ENCODE data around the gene FOXI2. TPM values are rescaled to one million over a fixed set of nuclear protein-coding genes. Genes with fewer than 3 reads are reported as not detected.

FOXI2 gene
- total RNA-seq, 2 experiments from 2014 or later: not detected

DNA sequence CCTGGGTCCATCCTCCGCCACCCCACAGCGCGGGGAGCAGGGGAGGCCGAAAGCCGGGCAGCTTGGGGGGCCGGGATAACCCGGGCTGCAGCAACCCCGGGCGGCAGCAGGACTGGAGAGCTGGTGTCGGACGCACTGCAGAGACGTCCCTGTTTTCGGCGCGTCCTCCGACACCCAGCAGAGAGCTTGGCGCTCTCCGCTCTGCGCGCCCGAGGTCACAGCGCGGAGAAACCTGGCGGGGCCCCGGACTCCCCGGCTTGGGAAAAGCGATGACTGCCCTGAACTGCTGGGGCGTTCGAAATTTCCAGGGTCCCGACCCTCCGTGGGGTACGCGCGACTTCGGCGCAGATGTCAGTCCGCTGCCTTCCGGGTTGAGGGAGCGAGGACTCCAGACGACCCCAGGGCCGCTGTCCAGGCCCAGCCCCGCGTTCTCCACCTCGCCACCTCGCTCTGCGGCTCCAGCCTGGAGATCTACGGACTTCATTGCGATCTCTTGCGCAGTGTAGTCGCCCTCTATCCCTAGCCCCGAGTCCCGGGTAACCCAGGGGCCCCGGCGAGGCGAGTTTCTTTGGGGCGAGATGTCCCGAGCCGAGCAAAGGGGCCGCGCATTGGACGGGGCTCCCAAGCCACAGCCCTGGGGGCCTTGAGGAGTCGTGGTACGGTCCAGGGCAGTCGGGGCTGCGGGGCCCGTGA is 617 bp upstream of the FOXI2 start:
- peaks cover 42% of the 10 kb centered on the region for H3K27me3 Mint-ChIP-seq
- ChIA-PET CTCF (no interaction called here), POLR2A (no interaction called here)
- H3K4me3 Mint-ChIP-seq: no peak overlapping the region
- H3K27ac Mint-ChIP-seq: no peak overlapping the region
- no peak for DNase-seq
- TF ChIP-seq, protein P1, sequence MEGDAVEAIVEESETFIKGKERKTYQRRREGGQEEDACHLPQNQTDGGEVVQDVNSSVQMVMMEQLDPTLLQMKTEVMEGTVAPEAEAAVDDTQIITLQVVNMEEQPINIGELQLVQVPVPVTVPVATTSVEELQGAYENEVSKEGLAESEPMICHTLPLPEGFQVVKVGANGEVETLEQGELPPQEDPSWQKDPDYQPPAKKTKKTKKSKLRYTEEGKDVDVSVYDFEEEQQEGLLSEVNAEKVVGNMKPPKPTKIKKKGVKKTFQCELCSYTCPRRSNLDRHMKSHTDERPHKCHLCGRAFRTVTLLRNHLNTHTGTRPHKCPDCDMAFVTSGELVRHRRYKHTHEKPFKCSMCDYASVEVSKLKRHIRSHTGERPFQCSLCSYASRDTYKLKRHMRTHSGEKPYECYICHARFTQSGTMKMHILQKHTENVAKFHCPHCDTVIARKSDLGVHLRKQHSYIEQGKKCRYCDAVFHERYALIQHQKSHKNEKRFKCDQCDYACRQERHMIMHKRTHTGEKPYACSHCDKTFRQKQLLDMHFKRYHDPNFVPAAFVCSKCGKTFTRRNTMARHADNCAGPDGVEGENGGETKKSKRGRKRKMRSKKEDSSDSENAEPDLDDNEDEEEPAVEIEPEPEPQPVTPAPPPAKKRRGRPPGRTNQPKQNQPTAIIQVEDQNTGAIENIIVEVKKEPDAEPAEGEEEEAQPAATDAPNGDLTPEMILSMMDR (IDR thresholded peaks at IDR 0.05): no peak
- ATAC-seq (ENCODE audit: poor library complexity): no peak
- peaks cover 0 to 36% of the 10 kb centered on the region in 2 experiments for H3K9me3 ChIP-seq (ENCODE audit: control insufficient read depth in 1 of 2, insufficient read depth in 1 of 2, low read length in 2 of 2)
- peaks cover 33 to 53% of the 10 kb centered on the region in 2 experiments for H3K27me3 ChIP-seq (ENCODE audit: control insufficient read depth in 1 of 2, insufficient read depth in 2 of 2, low read length in 2 of 2)
- H3K36me3 Mint-ChIP-seq (ENCODE audit: low read depth): no peaks in the 10 kb centered on the region
- H3K4me1 Mint-ChIP-seq (ENCODE audit: low read depth): no peaks in the 10 kb centered on the region
- no peak overlapping the region for H3K4me3 ChIP-seq (ENCODE audit: low read length)
- no peak overlapping the region for H3K27ac ChIP-seq (ENCODE audit: low read depth in 1 of 2, low read length in 2 of 2)
- intact Hi-C loops (cut with DNase I, micrococcal nuclease): no loop called here
- no peaks in the 10 kb centered on the region for H3K9me3 Mint-ChIP-seq
- H3K4me1 ChIP-seq (ENCODE audit: insufficient read depth, low read length): no peaks in the 10 kb centered on the region
- no peaks in the 10 kb centered on the region for H3K36me3 ChIP-seq (ENCODE audit: insufficient read depth, low read length)

DNA sequence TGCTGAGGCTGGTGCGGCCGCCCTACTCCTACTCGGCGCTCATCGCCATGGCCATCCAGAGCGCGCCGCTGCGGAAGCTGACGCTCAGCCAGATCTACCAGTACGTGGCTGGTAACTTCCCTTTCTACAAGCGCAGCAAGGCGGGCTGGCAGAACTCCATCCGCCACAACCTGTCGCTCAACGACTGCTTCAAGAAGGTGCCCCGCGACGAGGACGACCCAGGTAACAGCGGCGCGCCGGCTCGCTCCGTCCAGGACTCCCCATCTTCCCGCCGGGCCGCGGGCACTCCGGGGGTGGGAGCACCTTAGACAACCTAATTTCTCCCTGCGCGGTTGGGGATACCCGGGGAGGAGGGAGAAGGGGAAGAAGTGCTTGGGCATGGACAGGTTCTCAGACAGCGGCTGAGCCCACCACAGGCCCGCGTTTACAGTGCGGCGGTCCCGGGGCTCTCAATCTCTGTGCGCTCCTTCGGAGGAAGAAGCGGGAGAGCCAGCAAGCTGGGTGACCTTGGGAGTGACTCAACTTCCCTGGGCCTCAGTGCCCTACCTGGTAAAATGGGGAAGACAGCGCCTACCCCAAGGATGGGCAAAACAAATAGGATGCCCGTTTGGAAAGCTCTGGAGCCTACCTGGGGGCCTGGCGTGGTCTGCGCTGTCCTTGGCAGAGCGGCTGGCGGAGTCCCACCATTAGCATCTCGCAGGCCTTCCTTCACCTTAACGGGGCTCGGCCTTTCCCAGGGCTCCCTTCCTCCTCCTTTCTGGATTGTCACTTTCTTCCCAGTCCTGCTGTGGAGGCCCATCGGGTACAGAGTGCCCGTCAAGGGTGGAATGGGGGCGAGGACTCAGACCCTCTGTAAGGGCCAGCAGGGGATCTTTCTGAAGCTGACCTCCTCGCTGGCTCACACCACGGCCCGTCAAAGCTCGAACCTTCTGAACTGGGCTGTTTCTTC is 852 bp downstream of the FOXI2 start:
- H3K36me3 Mint-ChIP-seq (ENCODE audit: low read depth): no peaks in the 10 kb centered on the region
- H3K4me1 Mint-ChIP-seq (ENCODE audit: low read depth): no peaks in the 10 kb centered on the region
- no peak for ATAC-seq (ENCODE audit: poor library complexity)
- H3K9me3 Mint-ChIP-seq: no peaks in the 10 kb centered on the region
- no peak overlapping the region for H3K4me3 Mint-ChIP-seq
- H3K27ac ChIP-seq (ENCODE audit: low read depth in 1 of 2, low read length in 2 of 2): no peak overlapping the region
- CTCF ChIA-PET: no interaction called here
- peaks cover 41% of the 10 kb centered on the region for H3K27me3 Mint-ChIP-seq
- intact Hi-C loops (cut with DNase I, micrococcal nuclease): no loop called here
- TF ChIP-seq, protein P1 (IDR thresholded peaks at IDR 0.05): no peak
- no peak overlapping the region for H3K4me3 ChIP-seq (ENCODE audit: low read length)
- no peak for DNase-seq
- H3K27ac Mint-ChIP-seq: no peak overlapping the region
- no peaks in the 10 kb centered on the region for H3K36me3 ChIP-seq (ENCODE audit: insufficient read depth, low read length)
- POLR2A ChIA-PET: no interaction called here
- peaks cover 33 to 51% of the 10 kb centered on the region in 2 experiments for H3K27me3 ChIP-seq (ENCODE audit: control insufficient read depth in 1 of 2, insufficient read depth in 2 of 2, low read length in 2 of 2)
- H3K4me1 ChIP-seq (ENCODE audit: insufficient read depth, low read length): no peaks in the 10 kb centered on the region
- H3K9me3 ChIP-seq (ENCODE audit: control insufficient read depth in 1 of 2, insufficient read depth in 1 of 2, low read length in 2 of 2): peaks cover 0 to 36% of the 10 kb centered on the region in 2 experiments

DNA sequence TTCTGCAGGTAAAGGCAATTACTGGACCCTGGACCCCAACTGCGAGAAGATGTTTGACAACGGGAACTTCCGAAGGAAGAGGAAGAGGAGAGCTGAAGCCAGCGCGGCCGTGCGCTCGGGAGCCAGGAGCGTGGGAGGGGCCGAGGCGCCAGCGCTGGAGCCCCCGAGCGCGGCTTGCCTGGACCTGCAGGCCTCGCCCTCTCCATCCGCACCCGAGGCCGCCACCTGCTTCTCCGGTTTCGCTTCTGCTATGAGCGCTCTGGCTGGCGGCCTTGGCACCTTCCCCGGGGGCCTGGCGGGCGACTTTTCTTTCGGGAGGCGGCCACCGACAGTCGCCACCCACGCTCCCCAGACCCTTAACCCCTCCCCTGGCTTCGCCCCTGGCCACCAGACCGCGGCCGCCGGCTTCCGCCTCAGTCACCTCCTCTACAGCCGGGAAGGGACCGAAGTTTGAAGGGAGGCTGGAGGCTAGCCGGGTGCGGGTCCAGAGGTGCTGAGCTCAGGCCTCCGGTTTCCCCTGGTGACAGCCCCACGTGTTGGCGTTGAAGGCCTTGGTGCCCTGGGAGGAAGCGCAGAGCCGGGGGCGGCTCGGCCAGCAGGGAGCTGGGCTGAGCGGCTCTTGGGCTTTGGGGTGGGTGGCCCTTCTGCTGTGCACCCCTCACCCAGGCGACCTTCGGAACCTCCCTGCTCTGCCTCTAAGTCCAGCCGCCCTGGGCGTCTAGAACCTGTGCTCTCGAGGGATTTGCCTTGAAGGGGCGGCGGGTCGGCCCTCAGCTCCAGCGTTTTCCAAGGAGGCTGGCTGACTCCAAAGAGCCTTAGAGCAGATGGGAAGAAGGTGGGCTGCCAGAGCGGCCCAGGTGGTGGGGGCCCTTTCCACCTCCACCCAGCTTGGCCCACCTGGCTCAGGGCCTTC is 1.8 kb downstream of the FOXI2 start:
- intact Hi-C loops (cut with DNase I, micrococcal nuclease): no loop called here
- ChIA-PET POLR2A (no interaction called here), CTCF (no interaction called here)
- DNase-seq: no peak
- Histone ChIP-seq H3K27ac (ENCODE audit: low read depth in 1 of 2, low read length in 2 of 2) (no peak overlapping the region), H3K9me3 (ENCODE audit: control insufficient read depth in 1 of 2, insufficient read depth in 1 of 2, low read length in 2 of 2) (peaks cover 0 to 36% of the 10 kb centered on the region in 2 experiments), H3K36me3 (ENCODE audit: insufficient read depth, low read length) (no peaks in the 10 kb centered on the region), H3K4me3 (ENCODE audit: low read length) (no peak overlapping the region), H3K27me3 (ENCODE audit: control insufficient read depth in 1 of 2, insufficient read depth in 2 of 2, low read length in 2 of 2) (peaks cover 33 to 42% of the 10 kb centered on the region in 2 experiments), H3K4me1 (ENCODE audit: insufficient read depth, low read length) (no peaks in the 10 kb centered on the region)
- no peaks in the 10 kb centered on the region for H3K36me3 Mint-ChIP-seq (ENCODE audit: low read depth)
- no peak overlapping the region for H3K4me3 Mint-ChIP-seq
- TF ChIP-seq, protein P1 (IDR thresholded peaks at IDR 0.05): no peak
- H3K27me3 Mint-ChIP-seq: peaks cover 41% of the 10 kb centered on the region
- no peak for ATAC-seq (ENCODE audit: poor library complexity)
- H3K4me1 Mint-ChIP-seq (ENCODE audit: low read depth): no peaks in the 10 kb centered on the region
- H3K27ac Mint-ChIP-seq: no peak overlapping the region
- H3K9me3 Mint-ChIP-seq: no peaks in the 10 kb centered on the region
